ENCODE results near the gene GALNT13. TPM values are rescaled to one million over a fixed set of nuclear protein-coding genes. Genes with fewer than 3 reads are reported as not detected.

Gene GALNT13
- 3.8 and 5.2 TPM in 2 replicates for total RNA-seq (2014; rRNA removed; shearing (Covaris generic))

DNA sequence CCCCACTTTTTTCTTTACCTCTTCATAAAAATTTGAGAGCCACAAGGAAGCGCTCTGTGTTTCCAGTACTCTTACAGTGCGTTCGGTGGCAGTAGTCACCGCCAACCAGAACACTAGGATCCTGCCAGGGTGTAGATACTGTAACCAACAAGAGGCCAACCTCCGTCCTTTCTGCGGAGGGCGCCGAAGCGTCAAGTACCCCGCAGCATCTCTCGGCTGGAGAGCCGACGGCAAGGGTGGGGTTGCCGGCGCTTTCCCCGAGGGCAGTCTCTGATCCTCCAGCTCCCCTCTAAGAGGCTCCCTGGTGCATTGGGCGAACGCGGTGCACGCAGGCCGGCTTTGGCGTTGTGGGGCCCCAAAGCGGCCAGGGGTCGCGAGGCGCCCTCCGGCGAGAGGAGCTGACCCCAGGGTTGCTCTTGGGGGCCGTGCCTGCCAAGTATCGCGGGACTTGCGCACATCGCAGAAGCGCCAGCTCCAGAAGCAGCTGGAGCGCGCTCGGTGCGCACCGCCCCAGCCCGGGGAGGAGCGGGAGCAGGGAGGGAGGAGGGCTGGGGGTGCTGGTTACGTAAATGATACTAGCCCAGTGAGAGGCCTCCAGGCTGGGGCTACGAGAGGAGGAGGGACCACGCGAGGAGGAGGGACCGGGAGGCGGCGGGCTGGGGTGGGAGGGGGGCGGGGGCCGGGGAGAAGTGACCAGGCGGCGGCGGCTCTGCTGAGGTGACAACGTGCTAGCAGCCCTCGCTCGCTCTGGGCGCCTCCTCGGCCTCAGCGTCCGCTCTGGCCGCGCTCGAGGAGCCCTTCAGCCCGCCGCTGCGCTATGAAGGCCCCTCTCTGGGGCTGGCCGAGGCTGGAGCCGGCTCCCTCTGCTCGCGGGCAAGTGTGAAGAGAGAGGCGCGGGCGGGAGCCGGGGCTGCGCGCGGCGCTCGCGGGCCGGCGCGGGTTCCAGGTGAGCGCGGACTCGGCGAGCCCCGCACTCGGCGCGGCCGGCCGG is at the start of gene GALNT13:
Gene GALNT13 (plus strand): TSS at position 692 of the 991 bp plus-strand sequence.

